GM18508 (cell line): ENCODE measurements around the gene LARGE1.

ENCODE experiments used
- ATAC-seq: cut with Tn5 transposase; IDR thresholded peaks from one replicate; pipeline ENCODE4 v1.9.1; 2021; ENCODE audit warnings: moderate number of reproducible peaks; ENCODE audit not compliant: insufficient read depth, unreplicated experiment

Gene LARGE1

GRCh38 chr22:33227791-33228190 is 692.5 kb downstream of the LARGE1 start:
- no peak for ATAC-seq

DNA sequence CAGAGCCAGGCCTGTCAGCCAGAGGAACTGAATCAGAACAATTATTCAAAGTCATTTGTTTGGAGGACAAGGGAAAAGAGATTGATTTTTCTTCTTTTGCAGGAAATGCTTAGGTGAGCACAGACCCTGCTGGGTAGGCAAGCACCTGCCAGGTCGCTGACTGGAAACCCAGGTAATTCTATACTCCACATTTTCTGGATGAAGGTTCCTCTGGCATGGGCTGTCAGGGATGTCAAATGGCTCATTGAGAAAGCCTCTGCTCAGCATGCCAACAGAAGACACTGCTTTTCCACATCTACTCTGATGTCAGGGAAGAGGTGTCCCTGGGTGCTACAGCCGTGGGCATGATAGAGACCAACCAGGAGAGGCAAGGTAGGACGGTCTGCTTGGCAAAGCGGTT is 695.4 kb downstream of the LARGE1 start:
- ATAC-seq: no peak
